ENCODE measurements around the gene PGLYRP2. TPM values are rescaled to one million over a fixed set of nuclear protein-coding genes. Genes with fewer than 3 reads are reported as not detected.
A peak's percentile ranks its signal among the peaks of the same experiment; 100 is the strongest.

Gene PGLYRP2
- total and polyA plus RNA-seq, 2 of the 13 experiments (the other 11 are each of a cell fraction or from before 2014, with no cell fraction given), result 0.04 to 1.0 TPM

DNA sequence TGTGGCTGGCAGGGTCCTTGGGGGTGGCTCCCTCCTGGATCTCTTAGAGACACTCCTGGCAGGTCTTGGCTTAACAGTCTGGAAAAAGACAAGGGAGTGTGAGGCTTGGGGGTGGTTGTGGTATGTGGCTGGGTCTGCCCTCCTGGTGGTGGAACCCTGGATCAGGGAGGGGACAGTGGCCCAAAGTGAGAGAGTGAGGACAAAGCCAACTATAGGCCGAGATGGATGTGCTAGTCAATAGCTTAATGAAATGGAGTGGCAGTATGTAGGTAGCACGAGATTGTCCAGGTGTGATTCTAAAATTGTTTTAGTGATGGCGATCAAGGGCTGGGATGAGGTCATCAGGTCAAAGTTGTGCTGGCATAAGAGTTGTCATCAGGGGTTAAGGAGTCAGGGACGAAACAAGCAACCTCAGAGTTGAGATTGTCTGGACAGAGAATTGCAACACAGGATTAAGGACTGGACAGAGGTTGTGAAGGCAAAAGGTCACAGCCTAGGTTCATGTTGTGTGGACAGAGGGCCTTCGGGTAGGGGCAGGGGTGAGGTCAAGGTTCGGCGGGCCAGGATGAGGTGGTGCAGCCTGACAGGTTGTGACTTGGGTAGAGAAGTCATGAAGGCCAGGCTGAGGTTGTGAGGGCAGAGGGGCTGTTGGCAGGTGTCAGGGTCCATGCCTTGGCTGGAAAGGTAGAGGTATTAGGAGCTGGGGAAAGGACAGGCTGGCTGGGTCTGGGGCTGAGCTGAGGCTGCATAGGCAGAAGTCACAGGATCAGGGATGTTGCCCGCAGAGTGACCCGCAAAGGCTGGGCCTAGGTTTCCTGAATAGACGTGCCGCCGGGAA, 10.4 kb downstream of the PGLYRP2 start (continued):
- TF ChIP-seq, protein P1, sequence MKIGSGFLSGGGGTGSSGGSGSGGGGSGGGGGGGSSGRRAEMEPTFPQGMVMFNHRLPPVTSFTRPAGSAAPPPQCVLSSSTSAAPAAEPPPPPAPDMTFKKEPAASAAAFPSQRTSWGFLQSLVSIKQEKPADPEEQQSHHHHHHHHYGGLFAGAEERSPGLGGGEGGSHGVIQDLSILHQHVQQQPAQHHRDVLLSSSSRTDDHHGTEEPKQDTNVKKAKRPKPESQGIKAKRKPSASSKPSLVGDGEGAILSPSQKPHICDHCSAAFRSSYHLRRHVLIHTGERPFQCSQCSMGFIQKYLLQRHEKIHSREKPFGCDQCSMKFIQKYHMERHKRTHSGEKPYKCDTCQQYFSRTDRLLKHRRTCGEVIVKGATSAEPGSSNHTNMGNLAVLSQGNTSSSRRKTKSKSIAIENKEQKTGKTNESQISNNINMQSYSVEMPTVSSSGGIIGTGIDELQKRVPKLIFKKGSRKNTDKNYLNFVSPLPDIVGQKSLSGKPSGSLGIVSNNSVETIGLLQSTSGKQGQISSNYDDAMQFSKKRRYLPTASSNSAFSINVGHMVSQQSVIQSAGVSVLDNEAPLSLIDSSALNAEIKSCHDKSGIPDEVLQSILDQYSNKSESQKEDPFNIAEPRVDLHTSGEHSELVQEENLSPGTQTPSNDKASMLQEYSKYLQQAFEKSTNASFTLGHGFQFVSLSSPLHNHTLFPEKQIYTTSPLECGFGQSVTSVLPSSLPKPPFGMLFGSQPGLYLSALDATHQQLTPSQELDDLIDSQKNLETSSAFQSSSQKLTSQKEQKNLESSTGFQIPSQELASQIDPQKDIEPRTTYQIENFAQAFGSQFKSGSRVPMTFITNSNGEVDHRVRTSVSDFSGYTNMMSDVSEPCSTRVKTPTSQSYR (CRISPR knock-in tag; IDR thresholded peaks at IDR 0.05; ENCODE audit: borderline replicate concordance), result no peak
- TF ChIP-seq ZNF34 (CRISPR knock-in tag; IDR thresholded peaks at IDR 0.05; ENCODE audit: borderline replicate concordance) (no peak), MTA1 (CRISPR knock-in tag; IDR thresholded peaks at IDR 0.05; ENCODE audit: borderline replicate concordance) (peak; percentile 75), KLF9 (CRISPR knock-in tag; IDR thresholded peaks at IDR 0.05; ENCODE audit: low read depth) (no peak), ZNF749 (CRISPR knock-in tag; IDR thresholded peaks at IDR 0.05; ENCODE audit: borderline replicate concordance) (no peak), GPN1 (CRISPR knock-in tag; IDR thresholded peaks at IDR 0.05; ENCODE audit: borderline replicate concordance) (no peak), SMAD3 (CRISPR knock-in tag; IDR thresholded peaks at IDR 0.05) (no peak), IRX3 (CRISPR knock-in tag; IDR thresholded peaks at IDR 0.05; ENCODE audit: borderline replicate concordance, low read depth) (no peak), RNF2 (conservative IDR thresholded peaks at IDR 0.05; ENCODE audit: low read depth) (no peak), NFYB (CRISPR knock-in tag; IDR thresholded peaks at IDR 0.05) (no peak), SMC3 (IDR thresholded peaks at IDR 0.05; ENCODE audit: low read length) (no peak), PAF1 (CRISPR knock-in tag; IDR thresholded peaks at IDR 0.05) (no peak), DPF2 (CRISPR knock-in tag; IDR thresholded peaks at IDR 0.05; ENCODE audit: borderline replicate concordance, low read depth) (no peak), ZNF563 (CRISPR knock-in tag; IDR thresholded peaks at IDR 0.05) (no peak), ZSCAN21 (CRISPR knock-in tag; IDR thresholded peaks at IDR 0.05; ENCODE audit: borderline replicate concordance) (no peak), PHB2 (IDR thresholded peaks at IDR 0.05; ENCODE audit: partially characterized antibody) (no peak), U2AF1 (optimal IDR thresholded peaks at IDR 0.05; ENCODE audit: low read depth, low read length) (no peak), ZNF256 (CRISPR knock-in tag; conservative IDR thresholded peaks at IDR 0.05) (no peak), CHD2 (IDR thresholded peaks at IDR 0.05; ENCODE audit: low read depth, low read length) (no peak), ATM (IDR thresholded peaks at IDR 0.05; ENCODE audit: borderline replicate concordance) (no peak), STAT5B (CRISPR knock-in tag; IDR thresholded peaks at IDR 0.05) (no peak)
- TF ChIP-seq, protein P2, sequence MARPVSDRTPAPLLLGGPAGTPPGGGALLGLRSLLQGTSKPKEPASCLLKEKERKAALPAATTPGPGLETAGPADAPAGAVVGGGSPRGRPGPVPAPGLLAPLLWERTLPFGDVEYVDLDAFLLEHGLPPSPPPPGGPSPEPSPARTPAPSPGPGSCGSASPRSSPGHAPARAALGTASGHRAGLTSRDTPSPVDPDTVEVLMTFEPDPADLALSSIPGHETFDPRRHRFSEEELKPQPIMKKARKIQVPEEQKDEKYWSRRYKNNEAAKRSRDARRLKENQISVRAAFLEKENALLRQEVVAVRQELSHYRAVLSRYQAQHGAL (CRISPR knock-in tag; IDR thresholded peaks at IDR 0.05; ENCODE audit: not compliant biosample characterization), result no peak
- TF ChIP-seq, protein P3, sequence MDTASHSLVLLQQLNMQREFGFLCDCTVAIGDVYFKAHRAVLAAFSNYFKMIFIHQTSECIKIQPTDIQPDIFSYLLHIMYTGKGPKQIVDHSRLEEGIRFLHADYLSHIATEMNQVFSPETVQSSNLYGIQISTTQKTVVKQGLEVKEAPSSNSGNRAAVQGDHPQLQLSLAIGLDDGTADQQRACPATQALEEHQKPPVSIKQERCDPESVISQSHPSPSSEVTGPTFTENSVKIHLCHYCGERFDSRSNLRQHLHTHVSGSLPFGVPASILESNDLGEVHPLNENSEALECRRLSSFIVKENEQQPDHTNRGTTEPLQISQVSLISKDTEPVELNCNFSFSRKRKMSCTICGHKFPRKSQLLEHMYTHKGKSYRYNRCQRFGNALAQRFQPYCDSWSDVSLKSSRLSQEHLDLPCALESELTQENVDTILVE (CRISPR knock-in tag; IDR thresholded peaks at IDR 0.05), result no peak
